Loucy (cell line): ENCODE data around the gene CHURC1.

Source experiments
- CTCF ChIP-seq: fragments of 200-600 bp; sonication (generic); conservative IDR thresholded peaks from 2 replicates; pipeline ENCODE4 v1.5.1; 2014; ENCODE audit warnings: mild to moderate bottlenecking, antibody characterized with exemption, low read length
- EZH2phosphoT487 ChIP-seq: fragments of 200-600 bp; IDR thresholded peaks from 2 replicates; pipeline ENCODE4 v1.6.1; 2018; ENCODE audit warnings: antibody characterized with exemption, mild to moderate bottlenecking, moderate library complexity, borderline replicate concordance

- TF ChIP-seq CTCF (no peak), EZH2phosphoT487 (no peak)
Measured at GRCh38 chr14:64867182-64867581, 47.1 kb upstream of the CHURC1 start.
